HG03439 (cell line): ENCODE data around the gene MAMDC2.

Experiments
- ATAC-seq: cut with Tn5 transposase; IDR thresholded peaks from one replicate; pipeline ENCODE4 v1.9.1; 2021; ENCODE audit warnings: mild to moderate bottlenecking, moderate library complexity; ENCODE audit not compliant: unreplicated experiment

The MAMDC2 gene, protein sequence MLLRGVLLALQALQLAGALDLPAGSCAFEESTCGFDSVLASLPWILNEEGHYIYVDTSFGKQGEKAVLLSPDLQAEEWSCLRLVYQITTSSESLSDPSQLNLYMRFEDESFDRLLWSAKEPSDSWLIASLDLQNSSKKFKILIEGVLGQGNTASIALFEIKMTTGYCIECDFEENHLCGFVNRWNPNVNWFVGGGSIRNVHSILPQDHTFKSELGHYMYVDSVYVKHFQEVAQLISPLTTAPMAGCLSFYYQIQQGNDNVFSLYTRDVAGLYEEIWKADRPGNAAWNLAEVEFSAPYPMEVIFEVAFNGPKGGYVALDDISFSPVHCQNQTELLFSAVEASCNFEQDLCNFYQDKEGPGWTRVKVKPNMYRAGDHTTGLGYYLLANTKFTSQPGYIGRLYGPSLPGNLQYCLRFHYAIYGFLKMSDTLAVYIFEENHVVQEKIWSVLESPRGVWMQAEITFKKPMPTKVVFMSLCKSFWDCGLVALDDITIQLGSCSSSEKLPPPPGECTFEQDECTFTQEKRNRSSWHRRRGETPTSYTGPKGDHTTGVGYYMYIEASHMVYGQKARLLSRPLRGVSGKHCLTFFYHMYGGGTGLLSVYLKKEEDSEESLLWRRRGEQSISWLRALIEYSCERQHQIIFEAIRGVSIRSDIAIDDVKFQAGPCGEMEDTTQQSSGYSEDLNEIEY

DNA sequence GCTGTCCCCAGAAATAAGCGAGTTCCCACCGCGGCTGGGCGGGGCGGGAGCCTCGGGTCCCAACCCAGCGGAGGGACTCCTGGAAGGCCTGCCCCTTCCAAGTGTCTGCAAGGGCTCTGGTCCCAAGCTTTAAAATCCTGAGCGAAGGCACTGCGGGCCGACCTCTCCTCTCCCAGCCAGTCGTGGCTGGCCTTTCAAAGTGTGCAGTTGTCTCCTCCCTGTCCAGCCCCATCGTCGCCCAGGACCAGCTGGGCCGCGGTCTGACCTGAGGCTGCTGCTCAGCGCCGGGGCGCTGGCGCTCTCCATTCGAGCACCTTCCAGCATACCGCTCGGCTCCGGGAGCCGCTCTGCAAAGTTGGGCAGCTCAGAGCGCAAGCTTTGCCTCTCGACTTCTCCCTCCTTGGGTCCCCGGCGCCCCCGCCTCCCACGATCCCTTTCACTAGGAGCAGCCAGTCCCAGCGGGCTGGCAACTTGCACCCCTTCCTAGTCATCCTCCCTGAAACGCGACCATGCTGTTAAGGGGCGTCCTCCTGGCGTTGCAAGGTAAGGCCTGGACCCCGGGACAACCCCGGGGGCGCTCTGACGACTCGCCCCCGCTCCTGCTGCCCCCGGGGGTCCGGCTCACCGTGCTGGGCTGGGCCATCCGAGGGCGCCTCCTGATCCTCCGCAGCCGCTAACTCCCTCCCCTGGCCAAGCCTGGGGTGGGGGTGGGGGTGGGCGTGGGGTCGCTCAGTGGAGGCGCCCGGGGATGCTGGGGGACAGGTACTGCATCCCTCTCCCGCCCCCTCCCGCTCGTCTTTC is at the start of gene MAMDC2:
TSS of gene MAMDC2 (plus strand) at position 160 of the 801 bp plus-strand sequence. CDS start at position 510, 350 bp downstream.
- ATAC-seq: no peak

DNA sequence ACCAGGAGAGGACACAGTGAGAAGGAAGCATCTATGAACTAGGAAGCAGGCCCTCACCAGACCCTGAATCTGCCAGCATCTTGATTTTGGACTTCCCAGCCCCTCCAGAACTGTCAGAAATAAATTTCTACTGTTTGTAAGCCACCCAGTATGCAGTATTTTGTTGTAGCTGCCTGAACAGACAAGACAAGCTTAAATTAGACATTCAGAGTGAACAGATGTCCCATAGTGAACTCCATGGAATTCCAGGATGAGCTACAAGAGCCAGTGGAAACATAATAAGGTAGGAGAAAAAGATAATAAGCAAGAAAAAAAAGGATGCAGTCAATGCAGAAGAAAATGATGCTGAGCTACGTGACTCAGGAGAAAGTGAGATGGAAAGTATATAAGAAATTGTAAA is 47.8 kb upstream of the MAMDC2 start:
- ATAC-seq: no peak

DNA sequence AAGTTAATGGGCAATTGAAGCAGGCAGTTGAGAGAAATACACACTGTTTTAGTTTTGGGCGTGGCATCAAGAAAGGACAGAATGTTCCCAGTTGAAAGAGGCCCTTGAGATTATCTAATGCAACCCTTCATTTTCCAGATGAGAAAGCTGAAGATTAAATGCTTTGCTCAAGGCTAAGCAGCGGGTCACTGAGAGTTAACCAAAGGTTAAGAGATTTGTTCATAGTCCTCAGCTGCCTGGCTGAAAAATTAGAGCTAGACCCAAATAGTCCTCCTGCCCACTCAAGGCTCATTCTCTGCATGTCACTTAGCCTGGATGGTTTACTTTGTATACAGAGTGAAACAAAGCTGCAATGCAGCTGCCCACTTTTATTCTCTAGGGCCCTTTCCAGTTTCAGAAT is 46.7 kb upstream of the MAMDC2 start:
- no peak for ATAC-seq

DNA sequence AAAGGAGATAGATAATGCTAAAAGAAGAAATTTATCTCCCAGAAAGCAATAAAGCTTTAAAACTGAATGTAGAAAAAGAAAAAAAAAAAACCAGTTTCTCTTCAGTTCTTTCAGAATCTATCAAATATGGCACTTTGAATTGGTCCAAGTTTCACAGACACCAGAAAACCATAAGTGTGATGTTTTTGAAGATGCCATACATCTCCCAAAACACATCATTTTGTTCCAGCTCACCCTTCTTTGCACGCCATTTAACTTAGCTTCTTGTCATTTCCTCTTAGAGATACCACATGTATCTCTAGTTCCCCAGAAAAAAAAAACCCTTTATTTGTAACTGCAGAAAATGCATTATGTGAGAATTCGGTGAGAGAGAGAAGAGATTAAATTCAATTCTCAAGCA is 46.1 kb upstream of the MAMDC2 start:
- no peak for ATAC-seq

DNA sequence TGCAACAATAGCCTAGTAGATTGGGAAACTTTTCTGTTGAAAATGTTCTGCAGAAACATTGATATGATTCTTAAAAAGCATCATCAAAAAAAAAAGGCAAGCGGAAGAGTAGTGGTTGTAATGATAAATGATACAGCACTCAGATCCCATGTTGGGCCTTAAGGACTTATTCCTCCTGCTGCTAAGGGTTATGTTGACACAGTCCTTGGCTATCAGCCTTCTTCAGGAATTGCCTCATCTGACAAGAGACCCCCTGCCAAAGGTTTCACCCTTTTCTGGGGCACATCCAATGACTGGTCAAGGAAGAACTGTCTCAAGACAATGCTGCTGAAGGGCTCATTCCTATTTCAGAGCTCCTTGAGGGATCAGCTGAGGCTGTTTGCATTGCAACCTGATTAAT is 44.3 kb upstream of the MAMDC2 start:
- no peak for ATAC-seq

DNA sequence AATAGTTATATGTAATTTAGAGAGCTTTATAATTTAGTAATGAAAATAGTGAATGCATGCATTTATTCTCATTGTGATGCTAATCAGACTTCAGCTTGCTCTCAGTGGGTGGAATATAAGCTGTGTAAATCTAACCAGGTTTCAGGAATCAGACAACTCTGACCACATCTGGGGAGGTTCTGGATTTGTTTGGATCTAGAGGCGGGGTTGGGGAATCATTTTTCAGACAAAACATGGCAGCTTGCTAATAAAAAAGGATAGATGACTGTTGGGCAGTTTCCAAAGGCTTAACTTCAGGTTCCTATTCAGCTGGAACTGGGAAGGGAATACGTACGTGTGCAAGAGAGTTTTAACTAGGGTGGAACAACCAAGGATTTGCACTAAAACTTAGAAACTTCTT is 43.2 kb upstream of the MAMDC2 start:
- ATAC-seq: no peak

DNA sequence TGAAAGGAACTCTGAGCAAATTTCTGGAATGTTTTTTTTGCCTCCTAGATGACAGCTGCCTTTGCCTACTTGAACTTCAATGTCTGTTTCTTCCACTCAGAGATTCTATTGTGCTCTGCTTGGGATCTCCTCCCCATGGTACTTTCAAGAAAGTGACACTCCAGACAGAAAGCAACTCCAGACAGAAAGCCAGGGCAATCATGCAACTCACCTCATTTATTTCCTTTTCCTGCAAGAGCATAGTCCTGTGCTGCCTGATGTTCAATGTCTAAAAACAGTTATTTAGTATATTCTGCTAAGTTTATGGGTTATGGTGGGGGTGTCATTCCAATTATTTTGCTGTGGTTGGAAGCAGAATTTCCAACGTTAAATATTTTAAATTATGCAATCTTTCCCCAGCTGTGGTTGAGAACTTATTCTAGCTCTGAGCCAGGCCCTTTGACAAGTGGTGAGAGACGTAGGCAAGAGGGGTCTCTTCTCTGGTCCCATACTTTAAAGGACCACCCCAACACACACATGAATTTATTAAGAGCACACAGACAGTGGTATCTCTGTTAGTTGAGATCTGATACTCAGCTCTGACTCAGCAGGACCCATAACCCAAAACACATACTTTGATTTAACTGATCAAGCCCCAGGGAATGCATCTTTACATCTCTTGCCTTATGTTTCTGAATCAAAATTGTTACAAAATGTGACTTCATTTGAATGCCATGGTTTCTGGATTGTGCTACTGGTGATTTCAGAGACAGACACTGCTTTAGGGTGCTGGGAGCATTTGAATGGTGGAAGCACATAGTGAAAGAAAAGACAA is 39.5 kb upstream of the MAMDC2 start:
- no peak for ATAC-seq

DNA sequence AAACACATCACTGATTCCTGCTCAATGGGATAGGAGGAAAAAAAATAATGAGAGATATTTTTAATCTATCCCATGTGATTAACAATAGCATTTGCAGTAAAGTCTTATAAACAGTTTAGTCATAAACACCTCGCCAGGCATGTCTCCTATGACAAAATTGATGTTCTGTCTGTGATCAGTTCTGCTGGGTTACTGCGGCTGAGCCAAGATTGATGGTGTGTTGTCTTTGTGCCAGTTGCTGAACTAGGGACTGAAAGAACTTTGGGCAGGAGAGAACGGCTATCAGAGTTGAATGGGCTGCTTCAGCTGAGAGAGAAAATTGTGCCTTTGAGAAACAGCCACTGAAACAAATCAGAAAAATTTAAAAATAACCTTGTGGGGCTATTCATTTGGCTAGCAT is 37.3 kb upstream of the MAMDC2 start:
- ATAC-seq: no peak

DNA sequence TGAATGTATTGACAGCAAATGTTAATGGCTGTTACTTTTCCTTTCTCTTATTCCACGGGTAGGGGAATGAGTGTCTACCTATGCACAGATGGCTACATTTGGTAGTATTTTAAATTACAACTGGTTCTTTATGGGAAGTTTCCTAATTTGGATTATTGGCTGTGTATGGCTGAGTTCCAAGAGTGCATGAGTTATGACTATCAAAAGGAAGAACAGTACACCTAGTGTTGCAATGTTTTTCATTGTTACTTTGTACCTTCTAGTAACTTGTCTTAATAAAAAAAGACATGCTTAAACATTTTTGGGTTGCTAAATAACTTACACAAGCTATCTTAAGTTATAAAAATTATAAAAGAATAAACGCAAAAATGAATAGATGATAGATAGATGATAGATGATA is 35.8 kb upstream of the MAMDC2 start:
- no peak for ATAC-seq

DNA sequence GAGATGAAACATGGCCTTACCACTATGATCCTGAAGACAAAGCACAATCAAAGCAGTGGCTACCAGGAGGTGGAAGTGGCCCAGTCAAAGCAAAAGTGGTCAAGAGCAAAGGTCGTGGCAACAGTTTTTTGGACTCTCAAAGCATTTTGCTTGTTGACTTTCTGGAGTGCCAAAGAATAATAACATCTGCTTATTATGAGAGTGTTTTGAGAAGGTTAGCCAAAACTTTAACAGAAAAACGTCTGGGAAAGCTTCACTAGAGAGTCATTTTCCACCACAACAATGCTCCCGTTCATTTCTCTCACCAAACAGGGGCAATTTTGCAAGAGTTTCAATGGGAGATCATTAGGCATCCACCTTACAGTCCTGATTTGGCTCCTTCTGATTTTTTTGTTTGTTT is 33.6 kb upstream of the MAMDC2 start:
- no peak for ATAC-seq

DNA sequence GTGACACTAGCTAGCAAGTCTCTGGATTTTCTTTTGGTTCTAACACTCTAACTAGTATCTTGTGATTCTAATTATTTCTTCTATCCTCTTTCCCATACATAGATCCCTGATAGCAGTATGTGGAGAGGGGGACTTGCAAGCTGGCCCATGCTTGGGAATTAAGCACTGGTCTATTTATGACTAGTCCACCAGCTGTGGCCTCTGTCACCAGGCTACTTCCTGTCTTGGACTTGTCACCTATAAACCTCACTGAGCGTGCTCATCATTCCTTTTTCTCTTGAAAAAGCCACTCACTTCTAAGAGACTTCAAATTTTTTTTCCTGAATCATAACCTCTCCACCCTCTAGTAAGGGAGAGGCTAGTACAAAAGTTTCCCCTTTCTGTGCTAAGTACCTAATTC is 32.3 kb upstream of the MAMDC2 start:
- no peak for ATAC-seq

DNA sequence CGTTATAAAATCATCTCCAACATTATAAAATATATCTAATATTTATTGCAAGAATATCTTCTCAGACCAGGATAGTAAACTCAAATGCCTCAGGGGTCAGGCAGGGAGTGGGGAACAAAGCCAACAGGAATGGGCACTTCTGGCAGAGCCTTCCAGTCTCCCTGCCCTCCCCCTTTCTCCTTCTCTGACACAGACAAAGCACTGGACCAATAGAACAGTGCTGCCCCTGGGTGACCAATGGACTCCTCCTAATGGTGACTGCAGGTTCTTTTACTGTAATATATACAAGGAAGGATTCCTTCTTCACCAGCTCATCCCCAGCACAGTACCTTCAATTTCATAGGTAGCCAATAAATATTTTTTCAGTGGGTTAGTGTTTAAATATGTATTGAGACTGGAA is 31.1 kb upstream of the MAMDC2 start:
- no peak for ATAC-seq

DNA sequence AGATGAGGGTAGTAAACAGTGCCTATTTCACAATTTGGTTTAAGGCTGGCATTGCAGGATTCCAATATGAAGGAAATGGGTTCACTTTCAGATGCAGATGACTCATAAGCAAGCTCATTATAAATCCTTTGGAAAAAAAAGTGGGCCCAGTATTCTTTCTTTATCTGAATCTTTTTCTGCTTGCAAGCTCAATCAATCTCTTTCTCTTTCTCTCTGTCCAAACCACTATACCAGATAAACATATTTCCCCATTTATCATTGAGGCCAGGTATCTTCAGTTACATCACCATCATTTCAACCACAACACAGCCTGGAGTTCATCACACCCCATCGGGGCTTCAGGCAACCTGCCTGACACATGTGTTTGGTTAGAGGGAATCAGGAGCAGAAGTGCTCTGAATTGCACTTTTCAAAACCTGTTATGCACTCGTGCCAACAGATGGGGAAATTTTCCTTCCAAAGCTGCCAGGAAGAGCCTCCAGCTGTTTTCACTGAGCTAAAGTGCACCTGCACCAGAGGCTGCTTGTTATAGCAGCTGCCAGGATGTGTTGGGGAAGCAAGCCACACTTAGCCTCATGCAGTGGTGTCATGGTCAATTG is 30.0 kb upstream of the MAMDC2 start:
- ATAC-seq: no peak

DNA sequence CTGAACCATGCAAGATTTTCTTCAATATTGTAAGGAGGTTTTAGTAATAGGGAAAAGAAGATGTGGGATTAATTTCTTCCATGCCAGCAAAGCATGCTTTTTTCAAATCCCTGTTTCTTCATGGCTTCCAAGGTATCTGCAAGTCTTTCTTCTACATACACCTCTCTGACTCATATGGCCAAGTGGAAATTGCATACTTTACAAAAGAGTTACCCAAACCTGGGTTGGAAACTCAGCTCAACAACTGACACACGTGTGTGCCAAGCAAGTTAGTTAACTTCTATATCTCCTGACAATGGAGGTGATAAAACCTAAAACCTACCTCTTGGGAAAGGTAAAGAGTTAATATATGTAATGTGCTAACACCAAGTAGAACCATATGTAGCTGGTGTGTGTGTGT is 28.5 kb upstream of the MAMDC2 start:
- no peak for ATAC-seq

DNA sequence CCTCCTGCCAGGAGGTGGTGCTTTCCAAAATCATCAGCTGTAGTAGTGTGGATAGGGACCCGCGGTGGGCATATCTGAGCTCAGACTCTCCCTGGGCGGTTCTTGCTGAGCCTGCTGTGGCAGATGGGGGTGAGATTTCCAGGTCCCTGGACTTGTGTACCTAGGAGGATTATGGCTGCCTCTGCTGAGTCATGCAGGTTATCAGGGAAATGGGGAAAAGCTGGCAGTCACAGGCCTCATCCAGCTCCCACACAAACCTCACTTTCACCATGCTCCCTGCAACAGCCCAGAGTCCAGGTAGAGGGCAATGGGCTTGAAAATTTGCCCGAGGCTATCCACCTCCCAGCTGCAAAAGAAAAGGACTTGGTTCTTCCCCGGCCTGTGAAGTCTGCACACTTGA is 23.4 kb upstream of the MAMDC2 start:
- no peak for ATAC-seq

DNA sequence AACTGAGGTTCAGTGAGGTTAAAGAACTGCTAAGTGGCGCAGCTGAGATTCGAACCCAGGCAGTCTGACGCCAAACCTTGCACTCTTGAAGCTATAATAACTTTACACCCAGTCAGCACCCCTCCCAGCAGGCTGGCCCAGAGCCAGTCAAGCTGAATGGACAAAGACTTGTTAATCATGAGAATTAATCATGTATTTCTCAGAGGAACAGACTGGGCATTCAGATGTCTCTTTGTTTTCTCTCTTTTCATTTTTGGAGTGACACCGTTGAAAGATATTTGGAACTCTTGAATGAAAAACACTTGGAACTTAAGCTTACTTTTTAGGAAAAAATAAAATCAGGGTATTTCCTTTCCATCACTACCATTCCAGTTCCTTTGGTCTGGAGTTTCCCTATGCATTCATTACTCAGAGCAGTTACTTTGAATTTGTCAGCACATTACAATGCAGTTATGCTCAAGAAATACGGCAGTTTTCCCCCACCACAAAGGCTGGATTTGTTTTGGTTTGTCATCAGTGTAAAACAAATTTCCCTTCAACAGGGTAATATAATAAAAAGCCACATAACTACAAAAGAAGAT is 22.6 kb upstream of the MAMDC2 start:
- no peak for ATAC-seq

DNA sequence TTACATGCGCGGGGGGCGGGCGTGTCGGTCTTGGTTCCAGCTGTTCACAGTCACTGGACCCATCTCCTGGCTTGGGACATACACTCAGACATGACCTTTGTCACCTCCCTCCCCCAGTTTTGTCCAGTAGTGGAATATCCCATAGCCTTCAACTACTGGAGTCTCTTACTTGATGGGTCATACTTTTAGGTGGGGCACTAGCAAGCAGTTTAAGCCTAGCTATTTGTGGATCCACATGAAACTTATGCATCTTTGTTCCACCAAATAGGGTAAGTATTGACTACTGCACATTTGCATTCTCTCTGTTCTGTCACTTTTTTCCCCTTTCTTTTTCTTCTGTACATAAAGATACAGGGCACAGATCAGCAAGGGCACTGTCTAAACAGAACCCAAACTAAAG is 15.4 kb upstream of the MAMDC2 start:
- no peak for ATAC-seq

DNA sequence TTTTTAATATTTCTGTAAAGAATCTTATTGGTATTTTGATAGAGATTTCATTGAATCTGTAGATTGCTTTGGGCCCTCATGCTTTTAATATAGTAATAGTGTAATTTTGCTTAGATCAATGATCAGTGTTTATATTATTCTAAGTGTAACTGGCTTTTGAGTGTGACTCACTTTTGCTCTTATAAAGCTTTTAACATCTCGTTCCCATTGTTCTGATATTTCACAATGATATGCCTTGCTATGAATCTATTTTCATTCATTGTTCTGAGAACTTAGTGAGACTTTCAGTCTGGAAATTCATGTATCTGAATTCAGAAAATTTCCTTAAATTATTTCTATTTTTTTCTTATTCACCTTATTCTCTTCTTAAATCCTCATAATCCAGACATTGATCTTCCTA is 13.5 kb upstream of the MAMDC2 start:
- no peak for ATAC-seq

DNA sequence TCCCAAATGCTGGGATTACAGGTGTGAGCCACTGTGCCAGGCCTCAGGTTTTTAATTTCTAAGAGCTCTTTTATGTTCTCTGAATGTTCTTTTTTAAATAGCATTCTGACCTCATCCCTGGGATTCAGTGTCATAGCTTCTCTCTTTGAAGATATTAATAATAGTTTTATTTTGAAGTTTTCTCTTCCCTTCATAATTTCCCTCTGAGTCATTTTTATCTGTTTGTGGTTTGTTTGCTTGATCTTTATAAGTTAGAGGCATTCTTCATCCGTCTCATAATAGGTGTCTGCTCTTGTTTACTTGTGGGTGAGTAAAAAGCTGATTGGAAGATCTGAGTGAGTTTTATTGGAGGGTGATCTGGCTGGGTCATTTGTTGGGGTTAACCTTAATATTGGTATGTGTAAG is 12.5 kb upstream of the MAMDC2 start:
- ATAC-seq: no peak

DNA sequence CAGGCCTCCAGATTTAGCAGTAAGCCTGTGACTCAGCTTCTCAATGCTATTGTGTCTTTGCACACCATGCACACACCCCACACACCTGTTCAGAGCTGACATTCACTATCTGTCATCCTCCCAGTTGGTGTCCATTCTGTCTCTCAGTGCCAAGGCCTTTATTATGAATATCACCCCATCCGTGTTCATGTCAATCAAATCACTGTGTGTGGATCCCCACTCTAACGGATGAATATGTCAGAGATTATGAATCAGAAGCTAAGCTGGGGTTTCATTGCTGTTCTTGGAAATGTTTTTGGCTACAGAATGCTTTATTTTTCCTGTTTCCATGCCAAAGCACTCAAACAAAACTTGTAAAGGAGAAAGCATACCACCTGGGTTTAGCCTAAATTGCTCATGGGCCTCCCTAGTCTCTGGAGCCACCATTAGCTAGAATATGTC is 9.4 kb upstream of the MAMDC2 start:
- no peak for ATAC-seq
